HG02870 (cell line): ENCODE results near the gene TEX9.
"Not testable (repeated sequence)": the region's sequence is repeated elsewhere in the genome, so short reads cannot be mapped to it uniquely, and the experiment has no call there.

Experiments used
- ATAC-seq: cut with Tn5 transposase; IDR thresholded peaks from one replicate; pipeline ENCODE4 v1.9.1; 2021; ENCODE audit warnings: mild to moderate bottlenecking, moderate library complexity; ENCODE audit not compliant: unreplicated experiment

TEX9 gene

DNA sequence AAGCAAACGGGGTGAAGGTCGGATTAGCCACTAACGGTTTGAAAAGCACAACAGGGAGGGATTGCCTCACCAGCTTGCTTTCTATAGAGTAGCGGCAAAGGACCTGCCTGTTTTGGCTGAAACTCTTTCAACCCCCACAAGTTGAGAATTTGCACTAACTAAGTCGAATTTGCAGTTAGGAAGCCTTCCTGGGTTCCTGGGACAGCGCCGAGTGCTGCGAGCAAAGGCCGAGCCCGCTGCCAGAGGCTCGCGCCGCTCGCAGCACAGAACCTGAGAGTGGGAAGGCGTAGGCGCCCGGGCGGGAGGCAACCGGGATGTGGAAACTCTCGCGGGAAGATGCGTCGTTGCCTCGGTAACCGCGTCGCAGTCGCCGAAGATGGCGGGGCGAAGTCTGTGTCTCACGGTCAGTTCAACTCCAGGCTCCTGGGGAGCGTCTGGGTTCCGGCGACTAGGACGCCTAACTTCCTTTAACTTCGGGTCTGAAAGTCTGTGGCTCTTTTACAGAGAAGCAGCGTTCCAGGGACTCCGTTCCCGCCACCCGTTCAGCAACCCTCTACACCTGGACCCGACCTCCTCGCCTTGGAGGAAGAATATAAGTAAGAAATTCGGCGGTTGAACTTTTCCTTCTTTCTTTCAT, at the start of gene TEX9:
TEX9 (plus strand) TSS at position 352 of the 637 bp plus-strand sequence; CDS start at position 377, 25 bp downstream.
- peak; percentile 81 for ATAC-seq

DNA sequence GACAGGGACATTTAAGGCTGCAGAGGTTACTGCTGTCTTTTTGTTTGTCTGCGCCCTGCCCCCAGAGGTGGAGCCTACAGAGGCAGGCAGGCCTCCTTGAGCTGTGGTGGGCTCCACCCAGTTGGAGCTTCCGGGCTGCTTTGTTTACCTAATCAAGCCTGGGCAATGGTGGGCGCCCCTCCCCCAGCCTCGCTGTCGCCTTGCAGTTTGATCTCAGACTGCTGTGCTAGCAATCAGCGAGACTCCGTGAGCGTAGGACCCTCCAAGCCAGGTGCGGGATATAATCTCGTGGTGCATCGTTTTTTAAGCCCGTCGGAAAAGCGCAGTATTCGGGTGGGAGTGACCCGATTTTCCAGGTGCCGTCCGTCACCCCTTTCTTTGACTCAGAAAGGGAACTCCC, 48.7 kb upstream of the TEX9 start:
- ATAC-seq: not testable (repeated sequence)

DNA sequence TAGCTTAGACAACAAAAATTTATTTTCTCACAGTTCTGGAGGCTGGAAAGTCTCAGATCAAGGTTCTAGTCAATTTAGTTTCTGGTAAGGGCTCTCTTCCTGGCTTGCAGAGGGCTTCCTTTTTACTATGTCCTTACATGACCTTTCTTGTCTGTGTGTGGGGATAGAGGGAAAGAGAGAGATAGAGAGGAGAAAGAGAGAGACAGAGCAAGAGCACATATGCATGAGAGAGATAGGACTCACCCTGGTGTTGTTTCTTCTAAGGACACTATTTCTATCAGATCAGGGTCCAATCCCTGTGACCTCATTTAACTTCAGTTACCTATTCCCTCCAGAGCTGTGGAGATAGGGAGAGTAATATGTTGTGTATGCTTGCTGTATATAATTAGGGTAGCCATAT, 44.9 kb upstream of the TEX9 start:
- no peak for ATAC-seq

DNA sequence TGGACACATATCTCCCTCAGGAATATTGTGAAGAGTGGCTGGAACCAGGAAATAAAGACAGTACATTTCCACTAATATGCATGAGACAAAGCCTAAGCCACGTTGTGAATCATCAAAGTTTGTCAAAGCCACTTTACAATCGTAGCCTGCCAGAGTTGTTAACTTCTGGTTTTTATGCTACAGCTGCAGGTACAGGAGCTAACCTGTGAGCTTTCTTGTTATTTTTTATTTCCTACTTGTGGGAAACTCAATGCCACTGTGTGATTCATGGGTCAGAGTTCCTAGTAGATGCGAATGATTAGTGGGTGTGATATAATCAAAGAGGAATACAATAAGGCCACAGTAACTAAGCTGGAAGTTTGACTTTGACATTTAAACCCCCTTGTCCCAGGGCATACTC, 44.4 kb upstream of the TEX9 start:
- ATAC-seq: no peak

DNA sequence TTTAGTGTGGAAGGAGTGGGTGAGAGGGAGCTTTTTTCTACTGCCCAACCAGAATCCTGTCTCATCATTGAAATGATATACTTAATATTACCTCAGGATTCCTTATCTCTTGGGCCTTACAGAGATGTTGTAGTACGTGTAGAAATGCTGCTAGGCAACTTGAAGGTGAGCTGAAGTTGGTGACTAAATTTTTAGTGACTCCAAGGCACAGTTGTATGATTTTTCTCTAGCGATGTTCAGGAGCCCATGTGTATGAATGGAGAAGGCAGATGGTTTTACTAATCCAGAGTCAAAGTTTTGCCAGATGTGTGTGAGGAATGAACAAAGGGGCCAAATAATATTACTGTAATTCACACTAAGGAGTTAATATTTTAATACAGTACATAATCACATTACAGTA, 42.8 kb upstream of the TEX9 start:
- ATAC-seq: no peak

DNA sequence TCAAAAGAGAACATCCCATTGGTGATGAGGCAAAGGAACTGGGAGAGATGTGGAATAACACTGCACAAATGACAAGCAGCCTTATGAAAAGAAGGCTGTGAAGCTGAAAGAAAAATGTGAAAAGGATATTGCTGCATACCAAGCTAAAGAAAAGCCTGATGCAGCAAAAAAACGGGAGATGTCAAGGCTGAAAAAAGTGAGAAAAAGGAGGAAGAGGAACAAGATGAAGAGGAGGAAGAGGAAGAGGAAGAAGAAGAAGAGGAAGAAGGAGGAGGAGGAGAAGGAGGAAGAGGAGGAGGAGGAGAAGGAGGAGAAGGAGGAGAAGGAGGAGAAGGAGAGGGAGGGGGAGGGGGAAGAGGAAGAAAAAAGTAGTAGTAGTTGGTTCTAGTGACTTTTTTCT, 41.8 kb upstream of the TEX9 start:
- no peak for ATAC-seq

DNA sequence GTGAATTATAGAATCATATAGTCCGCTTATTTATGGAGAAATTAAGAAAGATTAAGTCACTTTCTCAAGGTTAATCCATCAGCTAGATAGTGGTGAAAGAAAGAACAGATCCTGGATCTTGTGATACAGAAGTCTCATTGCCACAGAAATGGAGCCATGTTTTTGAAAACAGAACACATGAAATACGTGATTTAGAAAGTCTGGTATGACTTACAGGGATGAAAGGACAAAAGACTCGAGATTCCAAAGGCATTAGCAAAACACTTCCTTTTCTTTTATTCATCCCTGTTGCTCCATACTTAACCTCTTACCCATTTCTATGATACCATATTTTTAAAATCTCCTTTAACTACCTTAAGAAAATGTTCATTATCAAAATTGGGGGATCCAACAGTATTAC, 40.0 kb upstream of the TEX9 start:
- no peak for ATAC-seq

DNA sequence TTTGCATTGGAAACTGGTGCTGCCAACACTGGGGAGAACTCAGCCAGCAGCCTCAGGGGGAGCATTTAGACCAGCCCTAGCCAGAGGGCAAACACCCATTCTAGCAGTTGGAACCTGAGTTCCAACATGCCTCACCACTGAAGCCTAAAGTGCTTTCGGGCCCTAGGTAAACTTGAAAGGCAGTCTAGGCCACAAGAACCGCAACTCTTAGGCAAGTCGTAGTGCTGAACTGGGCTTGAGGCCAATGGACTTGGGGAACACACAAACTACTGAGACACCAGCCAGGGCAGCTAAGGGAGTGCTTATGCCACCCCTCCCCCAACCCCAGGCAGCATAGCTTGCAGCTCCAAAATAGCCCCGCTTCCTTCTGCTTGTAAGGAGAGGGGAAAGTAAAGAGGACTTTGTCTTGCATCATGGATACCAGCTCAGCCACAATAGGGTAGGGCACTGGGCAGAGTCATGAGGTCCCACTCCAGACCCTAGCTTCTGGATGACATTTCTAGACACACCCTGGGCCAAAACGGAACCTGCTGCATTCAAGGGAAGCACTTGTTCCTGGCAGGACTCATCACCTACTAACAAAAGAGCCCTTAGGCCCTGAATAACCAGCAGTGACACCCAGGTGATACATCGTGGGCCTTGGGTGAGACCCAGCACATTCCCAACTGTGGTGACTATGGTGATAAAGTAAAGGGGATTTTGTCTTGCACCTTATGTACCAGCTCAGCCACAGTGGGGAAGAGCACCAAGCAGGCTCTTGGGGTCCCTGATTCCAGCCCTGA, 37.3 kb upstream of the TEX9 start:
- no peak for ATAC-seq

DNA sequence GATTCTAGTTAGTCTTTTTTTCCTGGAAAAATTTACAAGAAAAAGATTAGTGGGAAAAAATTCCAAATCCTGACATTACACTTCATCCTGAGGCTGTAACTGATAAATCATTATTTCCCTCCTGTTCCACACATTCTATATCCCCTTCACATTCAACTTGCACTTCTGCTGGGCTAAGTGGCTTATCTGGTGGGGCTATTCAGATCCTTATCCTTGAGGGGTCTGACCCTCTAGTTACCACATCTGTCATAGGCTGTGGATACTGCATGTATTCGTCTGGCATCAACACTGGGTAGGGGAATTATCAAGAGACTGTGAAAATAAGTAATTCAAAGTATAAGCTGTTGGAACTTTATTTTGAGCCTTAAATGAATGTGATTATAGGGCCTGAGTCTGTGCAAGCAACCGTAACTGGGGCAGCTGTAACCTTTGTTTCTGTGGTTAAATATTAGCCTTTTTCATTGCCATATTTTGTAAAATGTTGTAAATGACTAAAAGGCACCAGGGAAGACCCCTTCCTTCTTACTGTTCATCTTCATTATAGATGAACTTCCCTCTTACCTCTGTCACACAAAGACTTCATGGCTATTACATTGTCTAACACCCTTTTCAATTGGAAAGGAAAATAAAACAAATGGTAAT, 28.0 kb upstream of the TEX9 start:
- ATAC-seq: no peak

DNA sequence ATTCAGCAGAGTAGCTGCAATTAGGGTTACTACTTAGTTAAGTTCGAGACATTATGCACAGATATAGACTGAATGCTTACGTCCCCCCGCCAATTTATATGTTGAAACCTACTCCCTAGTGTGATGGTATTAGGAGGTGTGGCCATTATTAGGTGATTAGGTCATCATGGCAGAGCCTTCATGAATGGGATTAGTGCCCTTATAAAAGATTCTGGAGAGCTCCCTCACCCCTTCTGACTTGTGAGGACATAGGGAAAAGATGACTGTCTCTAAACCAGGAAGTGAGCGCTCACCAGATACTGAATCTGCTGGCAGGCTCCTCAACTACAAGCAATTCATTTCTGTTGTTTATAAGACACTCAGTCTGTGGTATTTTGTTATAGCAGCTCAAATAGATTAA, 25.6 kb upstream of the TEX9 start:
- ATAC-seq: no peak

DNA sequence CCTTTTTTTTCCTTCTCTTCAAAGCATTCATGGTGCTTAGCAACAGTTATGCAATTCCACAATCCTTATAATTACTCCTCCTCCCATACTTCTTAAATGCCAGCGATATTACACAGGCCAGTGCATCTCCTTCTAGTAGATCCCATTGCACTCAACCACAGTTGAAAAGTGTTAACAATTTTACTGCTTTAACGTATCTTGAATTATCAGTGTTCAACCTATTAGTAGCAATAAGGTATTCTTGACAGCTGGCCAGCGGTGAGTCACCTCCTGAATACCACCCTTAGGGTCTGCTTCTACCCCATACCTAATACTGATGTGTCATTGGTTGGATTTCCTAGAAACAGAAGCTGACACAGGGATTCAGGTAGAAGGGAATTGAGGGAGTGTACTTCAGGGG, 24.0 kb upstream of the TEX9 start:
- ATAC-seq: no peak

DNA sequence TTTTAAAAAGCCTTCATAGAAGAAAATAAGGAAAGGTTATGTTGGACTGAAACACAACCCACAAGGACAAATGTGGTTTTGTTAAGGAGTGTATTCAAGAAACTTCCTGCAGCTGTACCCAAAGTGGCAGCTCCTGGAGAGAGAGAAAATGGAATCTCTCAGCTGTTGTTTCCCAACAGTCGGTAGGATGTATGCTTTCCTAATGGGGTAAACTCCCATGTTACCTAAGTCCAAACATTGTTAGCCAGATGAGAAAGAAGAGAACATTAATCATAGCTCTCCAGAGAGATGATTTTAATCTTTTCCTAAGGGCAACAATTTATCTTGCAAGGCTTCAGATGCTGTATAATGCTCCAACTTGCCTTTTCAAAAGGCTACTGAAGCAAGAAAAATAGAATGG, 22.6 kb upstream of the TEX9 start:
- ATAC-seq: no peak

DNA sequence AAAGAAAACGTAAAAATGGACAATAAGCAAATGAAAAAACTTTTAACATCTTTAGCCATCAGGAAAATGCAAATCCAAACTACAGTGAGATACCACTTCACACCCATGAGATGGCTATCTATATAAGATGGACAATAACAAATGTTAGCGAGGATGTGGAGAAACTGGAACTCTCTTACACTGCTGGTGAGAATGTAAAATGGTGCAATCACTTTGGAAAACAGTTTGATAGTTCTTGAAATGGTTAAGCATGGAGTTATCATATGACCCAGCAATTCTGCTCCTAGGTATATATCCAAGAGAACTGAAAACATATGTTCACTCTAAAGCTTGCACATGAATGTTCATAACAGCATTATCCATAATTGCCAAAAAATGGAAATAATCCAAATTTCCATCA, 21.3 kb upstream of the TEX9 start:
- ATAC-seq: no peak

DNA sequence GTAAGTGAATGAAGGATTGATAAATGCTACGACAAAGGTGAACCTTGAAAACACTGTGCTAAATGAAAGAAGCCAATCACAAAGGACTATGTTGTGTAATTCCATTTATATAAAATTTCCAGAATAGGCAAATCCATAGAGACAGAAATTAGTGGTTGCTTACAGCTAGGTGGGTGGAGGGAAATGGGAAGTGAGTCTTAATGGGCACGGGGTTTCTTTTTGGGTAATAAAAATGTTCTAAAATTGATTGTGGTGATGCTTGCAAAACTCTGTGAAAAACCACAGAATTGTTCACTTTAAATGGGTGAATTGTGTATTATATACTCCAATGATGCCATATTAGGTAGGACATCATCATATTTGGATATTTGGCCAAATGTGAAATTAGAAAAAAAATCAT, 20.9 kb upstream of the TEX9 start:
- no peak for ATAC-seq

DNA sequence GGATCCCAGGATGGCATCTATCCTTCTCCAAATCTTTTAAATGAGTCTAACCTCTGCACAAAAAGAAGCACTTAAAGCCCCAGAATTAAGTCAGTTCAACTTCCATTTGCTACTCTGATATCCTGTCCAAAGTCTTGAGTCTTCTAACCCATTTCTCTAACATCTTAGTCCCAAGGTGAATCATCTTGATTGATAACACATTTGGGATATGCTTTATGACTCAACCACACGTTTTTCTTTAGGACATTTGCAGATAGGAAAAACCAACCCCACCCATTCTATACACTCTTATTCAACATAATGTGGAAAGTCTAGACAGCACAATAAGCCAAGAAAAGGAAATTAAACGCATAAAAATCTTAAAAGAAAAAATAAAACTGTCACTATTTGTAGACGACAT, 18.8 kb upstream of the TEX9 start:
- ATAC-seq: no peak

DNA sequence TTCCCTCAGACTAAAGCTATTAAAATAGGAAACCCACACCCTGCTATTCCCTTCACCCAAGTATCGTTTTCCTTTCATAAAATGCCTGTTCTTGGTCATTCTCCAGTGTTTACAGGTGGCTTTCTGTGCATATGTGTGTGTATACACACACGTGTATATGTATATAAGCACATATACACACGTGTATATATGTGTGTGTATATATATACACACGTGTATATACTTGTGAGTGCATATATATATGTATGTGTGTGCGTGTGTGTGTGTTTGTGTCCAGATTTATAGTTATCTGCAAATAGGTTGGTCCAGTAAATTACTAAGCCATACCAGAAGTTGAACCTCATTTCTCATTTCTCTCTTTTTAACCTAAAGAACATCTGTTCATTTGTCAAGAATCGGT, 15.7 kb upstream of the TEX9 start:
- no peak for ATAC-seq

DNA sequence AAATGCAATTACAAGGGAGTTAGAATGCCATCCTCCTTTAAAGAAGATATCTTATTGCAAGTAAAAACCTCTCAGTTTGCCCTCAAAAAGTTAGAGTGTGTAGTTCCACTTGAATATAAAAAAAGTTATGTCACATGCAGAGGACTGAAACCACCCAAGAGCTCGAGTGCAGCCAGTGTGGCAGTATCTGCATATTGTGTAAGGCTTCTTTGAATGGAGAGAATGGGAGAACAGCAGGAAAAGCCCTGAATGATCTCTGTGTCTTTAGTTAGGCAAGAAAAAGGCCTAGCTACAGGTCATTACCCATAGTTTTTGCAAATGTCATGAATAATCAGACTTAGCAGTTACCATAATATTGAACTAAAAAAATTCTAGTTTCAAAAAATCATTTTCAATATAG, 13.9 kb upstream of the TEX9 start:
- no peak for ATAC-seq

DNA sequence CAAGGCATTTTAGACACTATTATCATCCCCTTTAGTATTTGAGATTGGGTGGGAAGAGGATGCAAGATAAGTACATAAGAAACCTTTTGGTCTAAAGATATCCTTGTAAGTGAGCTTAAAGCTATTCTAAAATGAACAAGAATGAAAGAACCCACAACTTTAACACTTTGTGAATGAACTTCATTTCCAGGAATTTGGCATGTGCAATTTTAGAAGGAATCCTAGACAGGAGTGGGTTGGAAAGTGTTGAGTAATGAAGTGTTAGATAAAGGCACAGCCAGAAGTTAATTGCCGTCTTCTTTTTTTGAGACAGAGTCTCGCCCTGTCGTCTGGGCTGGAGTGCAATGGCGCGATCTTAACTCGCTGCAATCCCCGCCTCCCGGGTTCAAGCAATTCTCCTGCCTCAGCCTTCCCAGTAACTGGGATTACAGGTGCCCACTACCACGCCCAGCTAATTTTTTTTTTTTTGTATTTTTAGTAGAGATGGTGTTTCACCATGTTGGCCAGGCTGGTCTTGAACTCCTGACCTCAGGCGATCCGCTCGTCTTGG, 13.2 kb upstream of the TEX9 start:
- no peak for ATAC-seq

DNA sequence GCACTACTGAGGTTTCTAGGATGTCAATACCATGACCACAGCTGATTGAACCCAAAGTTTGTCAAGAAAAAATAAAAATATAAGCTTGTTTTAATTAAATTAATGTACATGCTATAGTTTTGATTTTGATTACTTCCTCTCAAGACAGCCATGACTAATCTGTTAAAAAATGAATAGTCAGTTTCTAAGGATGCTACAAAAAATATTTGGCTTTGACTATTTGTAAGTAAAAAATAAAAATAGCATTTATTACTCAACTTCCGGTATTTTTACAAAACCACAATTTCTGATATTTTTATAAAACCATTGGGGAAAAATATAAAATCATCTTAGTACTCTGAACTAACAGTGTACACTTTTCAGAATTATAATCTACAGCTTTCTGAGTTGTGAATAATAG, 12.1 kb upstream of the TEX9 start:
- no peak for ATAC-seq

DNA sequence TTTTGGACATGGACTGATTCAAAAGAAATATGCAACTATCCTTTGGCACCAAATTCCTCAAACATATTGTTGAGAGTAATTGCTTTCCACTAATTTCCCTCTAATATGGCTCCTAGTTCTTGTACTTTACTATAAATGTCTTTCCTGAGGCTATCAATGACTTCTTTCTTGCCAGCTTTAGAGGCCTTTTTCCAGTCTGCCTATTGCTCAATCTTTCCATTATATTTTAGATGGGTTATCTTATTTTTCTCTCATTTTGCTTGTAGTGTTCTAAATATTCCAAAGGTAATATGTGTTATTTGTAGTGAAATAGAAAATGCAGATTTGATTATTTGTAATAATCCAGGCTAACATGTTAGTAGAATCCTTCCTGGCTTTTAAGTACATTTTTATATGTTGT, 11.5 kb upstream of the TEX9 start:
- no peak for ATAC-seq

DNA sequence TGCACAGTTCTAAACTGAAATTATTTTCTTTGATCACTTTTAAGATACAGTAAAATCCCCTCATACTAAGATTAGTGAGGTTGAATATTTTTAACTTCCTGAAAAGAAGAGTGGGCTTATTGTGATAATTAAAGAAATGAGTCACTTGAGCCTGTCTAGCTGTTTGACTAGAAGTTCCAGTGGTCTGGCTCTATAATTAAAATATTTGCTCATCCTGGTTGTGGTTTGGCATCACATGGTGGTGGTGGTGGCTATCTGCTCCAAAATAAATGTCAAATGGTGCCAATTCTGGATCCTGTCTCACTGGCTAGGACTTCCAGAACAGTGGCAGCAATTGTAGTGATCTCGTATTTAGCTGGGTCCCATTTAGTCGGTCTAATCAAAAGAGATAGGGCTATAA, 8.6 kb upstream of the TEX9 start:
- peak; percentile 85 for ATAC-seq

DNA sequence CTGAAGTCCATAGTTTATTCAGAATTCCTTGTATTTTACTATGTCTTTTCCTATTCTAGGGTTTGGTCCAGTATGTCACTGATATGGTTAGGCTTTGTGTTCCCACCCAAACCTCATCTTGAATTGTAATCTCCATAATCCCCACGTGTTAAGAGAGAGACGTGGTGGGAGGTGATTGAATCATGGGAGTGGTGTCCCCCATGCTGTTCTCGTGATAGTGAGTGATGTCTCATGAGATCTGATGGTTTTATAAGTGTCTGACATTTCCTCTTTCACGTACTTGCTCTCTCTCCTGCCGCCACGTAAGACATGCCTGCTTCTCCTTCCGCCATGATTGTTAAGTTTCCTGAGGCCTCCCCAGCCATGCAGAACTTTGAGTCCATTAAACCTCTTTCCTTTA, 6.6 kb upstream of the TEX9 start:
- ATAC-seq: no peak
